Measurements from ENCODE around the gene AGAP2.
"Not testable (repeated sequence)": the region's sequence is repeated elsewhere in the genome, so short reads cannot be mapped to it uniquely, and the experiment has no call there.

Gene AGAP2

GRCh38 chr12:57722716-57723629 is 15.6 kb downstream of the AGAP2 start:
- no peak for DNase-seq (ENCODE audit: low read depth)

GRCh38 chr12:57721846-57722608 is 16.5 kb downstream of the AGAP2 start:
- DNase-seq (ENCODE audit: low read depth): not testable (repeated sequence)

- DNase-seq (ENCODE audit: low read depth): no peak
These were observed 17.6 kb downstream of the AGAP2 start for GRCh38 chr12:57720606-57721595.

GRCh38 chr12:57719777-57720605 is 18.6 kb downstream of the AGAP2 start:
- DNase-seq (ENCODE audit: low read depth): no peak

GRCh38 chr12:57718641-57719528 is 19.7 kb downstream of the AGAP2 start:
- no peak for DNase-seq (ENCODE audit: low read depth)

GRCh38 chr12:57717846-57718640 is 20.5 kb downstream of the AGAP2 start:
- DNase-seq (ENCODE audit: low read depth): no peak

- no peak for DNase-seq (ENCODE audit: low read depth)
These were observed 21.4 kb downstream of the AGAP2 start for GRCh38 chr12:57717131-57717530.

- no peak for DNase-seq (ENCODE audit: low read depth)
These were observed 22.2 kb downstream of the AGAP2 start for GRCh38 chr12:57716305-57716704.

GRCh38 chr12:57715786-57716185 is 22.8 kb downstream of the AGAP2 start:
- DNase-seq (ENCODE audit: low read depth): no peak

GRCh38 chr12:57715036-57715748 is 23.4 kb downstream of the AGAP2 start:
- DNase-seq (ENCODE audit: low read depth): not testable (repeated sequence)

- DNase-seq (ENCODE audit: low read depth): no peak
These were observed 25.3 kb downstream of the AGAP2 start for GRCh38 chr12:57713209-57713608.

GRCh38 chr12:57712701-57713100 is 25.8 kb downstream of the AGAP2 start:
- DNase-seq (ENCODE audit: low read depth): no peak

- DNase-seq (ENCODE audit: low read depth): no peak
These were observed 30.2 kb downstream of the AGAP2 start for GRCh38 chr12:57708296-57708695.

- no peak for DNase-seq (ENCODE audit: low read depth)
These were observed 31.3 kb downstream of the AGAP2 start for GRCh38 chr12:57707250-57707649.

GRCh38 chr12:57700317-57700716 is 38.2 kb downstream of the AGAP2 start:
- DNase-seq (ENCODE audit: low read depth): no peak

- no peak for DNase-seq (ENCODE audit: low read depth)
These were observed 40.1 kb downstream of the AGAP2 start for GRCh38 chr12:57698414-57698813.

GRCh38 chr12:57697076-57697475 is 41.5 kb downstream of the AGAP2 start:
- DNase-seq (ENCODE audit: low read depth): no peak

- DNase-seq (ENCODE audit: low read depth): no peak
These were observed 42.6 kb downstream of the AGAP2 start for GRCh38 chr12:57695770-57696432.
